Caco-2 (cell line): ENCODE measurements around the gene RIMKLA. TPM values are rescaled to one million over a fixed set of nuclear protein-coding genes. Genes with fewer than 3 reads are reported as not detected.

Source experiments
- BruUV-seq: library from RNA; stranded (reverse); fragments of 400-500 nt; replicated peaks from 2 replicates; lab custom pipeline; 2021; lab: Mats Ljungman, UMichigan
- CTCF ChIA-PET: fragments of 300-600 bp; sonication (Branson Sonifier 250); formaldehyde crosslinking; loops from one replicate; lab custom pipeline; 2022; ENCODE audit warnings: antibody characterized with exemption; lab: Charles Lee
- POLR2A ChIA-PET: fragments of 300-600 bp; sonication (Branson Sonifier 250); formaldehyde crosslinking; loops from one replicate; lab custom pipeline; 2022; ENCODE audit warnings: antibody characterized with exemption; lab: Charles Lee
- DNase-seq, 2 experiments: peaks; one replicate each; pipeline versions ENCODE4 v3.0.0 to v3.0.0-alpha.2; 2020 to 2022
- H3K27me3 ChIP-seq: replicated peaks from 2 replicates; pipeline ENCODE4 v1.6.0; 2011; ENCODE audit warnings: low read length; ENCODE audit not compliant: control insufficient read depth, insufficient read depth
- H3K36me3 ChIP-seq: 2 replicates; pipeline ENCODE4 v1.5.1; 2011; ENCODE audit warnings: low read length; ENCODE audit not compliant: control insufficient read depth, insufficient read depth
- H3K4me1 ChIP-seq: fragments of 250-450 bp; sonication (Bioruptor Pico); 2 replicates; pipeline ENCODE4 v1.5.1; 2020; ENCODE audit warnings: mild to moderate bottlenecking
- H3K4me3 ChIP-seq: 2 replicates; pipeline ENCODE4 v1.5.1; 2011; ENCODE audit warnings: low read depth, mild to moderate bottlenecking, control low read depth, low read length
- H3K9me3 ChIP-seq: fragments of 250-450 bp; sonication (Bioruptor Pico); 2 replicates; pipeline ENCODE4 v1.5.1; 2020; ENCODE audit warnings: mild to moderate bottlenecking, moderate library complexity
- H3K27ac Mint-ChIP-seq: one replicate; pipeline ENCODE4 v1.8.0; 2022; ENCODE audit warnings: mixed read lengths; ENCODE audit not compliant: unreplicated experiment
- H3K27me3 Mint-ChIP-seq: one replicate; pipeline ENCODE4 v1.8.0; 2022; ENCODE audit warnings: mixed read lengths; ENCODE audit not compliant: insufficient read depth, unreplicated experiment
- H3K36me3 Mint-ChIP-seq: one replicate; pipeline ENCODE4 v1.8.0; 2022; ENCODE audit warnings: mild to moderate bottlenecking, mixed read lengths; ENCODE audit not compliant: insufficient read depth, unreplicated experiment
- H3K4me1 Mint-ChIP-seq: one replicate; pipeline ENCODE4 v1.8.0; 2022; ENCODE audit warnings: low read depth, mixed read lengths; ENCODE audit not compliant: unreplicated experiment
- H3K4me3 Mint-ChIP-seq: one replicate; pipeline ENCODE4 v1.8.0; 2022; ENCODE audit warnings: mild to moderate bottlenecking, moderate library complexity, mixed read lengths; ENCODE audit not compliant: unreplicated experiment
- H3K9me3 Mint-ChIP-seq: one replicate; pipeline ENCODE4 v1.8.0; 2022; ENCODE audit warnings: mixed read lengths; ENCODE audit not compliant: unreplicated experiment
- intact Hi-C: fragments of 100-400 bp; cut with micrococcal nuclease; formaldehyde crosslinking; loops from one replicate; pipeline ENCODE4 v1.10.0; 2022; ENCODE audit not compliant: unreplicated experiment
- total RNA-seq: library from RNA; stranded (reverse); gene quantifications from 2 replicates; pipeline ENCODE4 v1.2.3, GENCODE V29; 2022
- TF ChIP-seq, protein P1 (sequence below), 2 experiments: fragments of 200-600 bp in 1 of 2; IDR thresholded peaks; 1 replicate in 1 of 2; 2 replicates in 1 of 2; pipeline versions ENCODE4 v1.5.1 to v1.8.0; 2011 to 2022; ENCODE audit warnings: antibody characterized with exemption in 1 of 2, control low read depth in 1 of 2, inconsistent platforms in 1 of 2, low read depth in 1 of 2, low read length in 1 of 2, mild to moderate bottlenecking in 1 of 2, moderate library complexity in 1 of 2; ENCODE audit not compliant: insufficient read depth in 1 of 2, severe bottlenecking in 1 of 2, unreplicated experiment in 1 of 2

Gene RIMKLA
- total RNA-seq, 1 experiment from 2014 or later: 12.4 TPM

DNA sequence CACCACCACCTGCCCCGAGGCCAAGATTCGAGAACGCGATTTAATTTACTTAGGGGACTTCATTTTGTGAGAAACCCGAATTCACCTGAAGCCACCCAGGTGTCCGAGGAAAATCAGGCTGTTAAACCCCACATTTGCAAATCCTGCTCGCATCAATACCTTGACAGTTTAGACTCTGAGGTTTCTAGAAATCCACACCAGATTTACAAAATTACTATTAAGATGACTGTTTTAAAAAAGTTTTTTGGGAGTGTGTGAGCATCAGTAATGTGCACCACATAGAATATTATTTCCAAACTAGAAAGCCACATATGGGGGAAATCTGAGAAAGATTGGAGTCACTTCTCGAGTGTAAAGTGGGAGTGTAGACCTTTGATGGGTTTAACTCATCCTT is 685 bp downstream of the RIMKLA start:
- Histone ChIP-seq H3K36me3 (no peaks in the 10 kb centered on the region), H3K27me3 (no peaks in the 10 kb centered on the region), H3K4me1 (no peaks in the 10 kb centered on the region), H3K4me3 (peak overlapping the region; percentile 45), H3K9me3 (no peaks in the 10 kb centered on the region)
- DNase-seq: no peak
- Mint-ChIP-seq H3K27me3 (no peaks in the 10 kb centered on the region), H3K36me3 (no peaks in the 10 kb centered on the region), H3K27ac (no peak overlapping the region), H3K9me3 (no peaks in the 10 kb centered on the region), H3K4me1 (no peaks in the 10 kb centered on the region), H3K4me3 (peak overlapping the region; percentile 72)
- ChIA-PET CTCF (no interaction called here), POLR2A (no interaction called here)
- no TSS peak for BruUV-seq
- TF ChIP-seq, protein P1, sequence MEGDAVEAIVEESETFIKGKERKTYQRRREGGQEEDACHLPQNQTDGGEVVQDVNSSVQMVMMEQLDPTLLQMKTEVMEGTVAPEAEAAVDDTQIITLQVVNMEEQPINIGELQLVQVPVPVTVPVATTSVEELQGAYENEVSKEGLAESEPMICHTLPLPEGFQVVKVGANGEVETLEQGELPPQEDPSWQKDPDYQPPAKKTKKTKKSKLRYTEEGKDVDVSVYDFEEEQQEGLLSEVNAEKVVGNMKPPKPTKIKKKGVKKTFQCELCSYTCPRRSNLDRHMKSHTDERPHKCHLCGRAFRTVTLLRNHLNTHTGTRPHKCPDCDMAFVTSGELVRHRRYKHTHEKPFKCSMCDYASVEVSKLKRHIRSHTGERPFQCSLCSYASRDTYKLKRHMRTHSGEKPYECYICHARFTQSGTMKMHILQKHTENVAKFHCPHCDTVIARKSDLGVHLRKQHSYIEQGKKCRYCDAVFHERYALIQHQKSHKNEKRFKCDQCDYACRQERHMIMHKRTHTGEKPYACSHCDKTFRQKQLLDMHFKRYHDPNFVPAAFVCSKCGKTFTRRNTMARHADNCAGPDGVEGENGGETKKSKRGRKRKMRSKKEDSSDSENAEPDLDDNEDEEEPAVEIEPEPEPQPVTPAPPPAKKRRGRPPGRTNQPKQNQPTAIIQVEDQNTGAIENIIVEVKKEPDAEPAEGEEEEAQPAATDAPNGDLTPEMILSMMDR (IDR thresholded peaks at IDR 0.05; ENCODE audit: insufficient read depth in 1 of 2, low read depth in 1 of 2, low read length in 1 of 2, severe bottlenecking in 1 of 2, unreplicated experiment in 1 of 2): no peak
- intact Hi-C loops: loop anchor here (2.0 kb wide), 1 partner anchor 46 kb away; the partner anchor contains the start of gene FOXJ3

DNA sequence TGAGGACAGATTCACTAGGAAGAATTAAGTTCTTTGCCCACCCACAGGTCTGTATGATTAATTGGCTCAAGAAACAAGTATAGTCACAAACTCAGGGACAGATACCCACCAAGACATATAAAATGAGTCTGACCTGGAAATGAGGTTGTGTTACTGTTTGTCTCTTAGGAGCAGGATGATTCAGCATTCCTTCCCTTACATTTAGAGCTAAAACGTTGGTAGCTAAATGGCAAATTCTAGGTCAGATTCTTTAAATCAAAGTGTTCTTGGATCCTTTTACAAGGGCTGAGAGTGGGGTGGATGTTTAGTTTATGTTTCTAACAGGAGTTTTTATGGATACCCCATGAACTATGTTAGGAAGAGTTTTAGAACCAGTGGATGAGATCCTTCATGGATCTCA is 4.7 kb downstream of the RIMKLA start:
- H3K27me3 ChIP-seq: no peaks in the 10 kb centered on the region
- Mint-ChIP-seq H3K9me3 (no peaks in the 10 kb centered on the region), H3K27ac (no peak overlapping the region), H3K36me3 (no peaks in the 10 kb centered on the region), H3K4me1 (no peaks in the 10 kb centered on the region), H3K4me3 (no peak overlapping the region), H3K27me3 (no peaks in the 10 kb centered on the region)
- CTCF ChIA-PET: no interaction called here
- H3K4me1 ChIP-seq: no peaks in the 10 kb centered on the region
- TF ChIP-seq, protein P1 (IDR thresholded peaks at IDR 0.05; ENCODE audit: insufficient read depth in 1 of 2, low read depth in 1 of 2, low read length in 1 of 2, severe bottlenecking in 1 of 2, unreplicated experiment in 1 of 2): no peak
- no TSS peak for BruUV-seq
- no peaks in the 10 kb centered on the region for H3K9me3 ChIP-seq
- H3K4me3 ChIP-seq: no peak overlapping the region
- no peaks in the 10 kb centered on the region for H3K36me3 ChIP-seq
- POLR2A ChIA-PET: no interaction called here
- DNase-seq: no peak
- intact Hi-C loops: no loop called here

DNA sequence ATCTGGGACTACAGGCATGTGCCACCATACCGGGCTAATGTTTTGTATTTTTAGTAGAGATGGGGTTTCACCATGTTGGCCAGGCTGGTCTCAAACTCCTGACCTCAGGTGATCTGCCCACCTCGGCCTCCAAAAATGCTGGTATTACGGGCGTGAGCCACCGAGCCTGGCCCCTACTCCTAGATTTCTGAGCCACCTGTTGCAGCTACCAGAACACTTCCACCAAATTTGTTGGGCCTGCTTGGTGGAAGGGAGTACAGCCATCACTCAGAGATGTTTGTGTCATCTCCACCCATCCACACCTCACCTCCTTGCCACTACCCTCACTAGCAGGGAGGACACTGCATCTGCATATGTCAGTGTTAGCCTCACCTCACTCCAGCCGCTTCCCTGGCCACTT is 5.5 kb downstream of the RIMKLA start:
- POLR2A ChIA-PET: no interaction called here
- no peaks in the 10 kb centered on the region for H3K4me1 Mint-ChIP-seq
- H3K4me1 ChIP-seq: no peaks in the 10 kb centered on the region
- no TSS peak for BruUV-seq
- no peak overlapping the region for H3K4me3 ChIP-seq
- H3K36me3 Mint-ChIP-seq: no peaks in the 10 kb centered on the region
- DNase-seq: no peak
- H3K4me3 Mint-ChIP-seq: no peak overlapping the region
- H3K9me3 Mint-ChIP-seq: no peaks in the 10 kb centered on the region
- CTCF ChIA-PET: no interaction called here
- TF ChIP-seq, protein P1 (IDR thresholded peaks at IDR 0.05; ENCODE audit: insufficient read depth in 1 of 2, low read depth in 1 of 2, low read length in 1 of 2, severe bottlenecking in 1 of 2, unreplicated experiment in 1 of 2): no peak
- H3K27me3 Mint-ChIP-seq: no peaks in the 10 kb centered on the region
- H3K36me3 ChIP-seq: no peaks in the 10 kb centered on the region
- no peaks in the 10 kb centered on the region for H3K9me3 ChIP-seq
- H3K27me3 ChIP-seq: no peaks in the 10 kb centered on the region
- no peak overlapping the region for H3K27ac Mint-ChIP-seq
- intact Hi-C loops: no loop called here
